T-cell (primary cell): ENCODE results near the gene SPOCK1. TPM values are rescaled to one million over a fixed set of nuclear protein-coding genes. Genes with fewer than 3 reads are reported as not detected.
A peak's percentile ranks its signal among the peaks of the same experiment; 100 is the strongest.
"Not testable (repeated sequence)": the region's sequence is repeated elsewhere in the genome, so short reads cannot be mapped to it uniquely, and the experiment has no call there.

Source experiments
- ATAC-seq, 4 experiments: fragments of 200-7000 bp in 3 of 4; fragments of 150-1000 bp in 1 of 4; cut with Tn5 transposase; replicated peaks in 1 of 4; 1 replicate in 3 of 4; 2 replicates in 1 of 4; pipeline ENCODE4 v1.10.0; 2021; ENCODE audit warnings: moderate library complexity in 3 of 4, mild to moderate bottlenecking in 2 of 4, moderate number of reproducible peaks in 1 of 4
- CTCF ChIA-PET, 2 donors: fragments of 300-600 bp; sonication (Branson Sonifier 250); formaldehyde crosslinking; loops; one replicate each; lab custom pipeline; 2022; ENCODE audit warnings: antibody characterized with exemption in 2 of 2; lab: Charles Lee
- POLR2A ChIA-PET, 2 donors: fragments of 300-600 bp; sonication (Branson Sonifier 250); formaldehyde crosslinking; loops; one replicate each; lab custom pipeline; 2022; ENCODE audit warnings: antibody characterized with exemption in 2 of 2; lab: Charles Lee
- DNase-seq, 35 experiments: peaks; one replicate each; pipeline versions ENCODE4 v3.0.0 to v3.0.0-alpha.2; 2013 to 2023
- H3K27ac ChIP-seq: one replicate; pipeline ENCODE4 v1.5.1; 2013; ENCODE audit warnings: low read length
- H3K27me3 ChIP-seq, 2 experiments: replicated peaks in 1 of 2; 1 replicate in 1 of 2; 2 replicates in 1 of 2; pipeline versions ENCODE4 v1.6.1 to v1.7.0; 2013; ENCODE audit warnings: low read length in 1 of 2, mixed read lengths in 1 of 2; ENCODE audit not compliant: control insufficient read depth in 2 of 2, insufficient read depth in 2 of 2; ENCODE audit errors: extremely low read depth in 1 of 2
- H3K36me3 ChIP-seq, 2 donors: 1 replicate in 1 of 2; 2 replicates in 1 of 2; pipeline versions ENCODE4 v1.6.1 to v1.7.0; 2013; ENCODE audit warnings: low read length in 1 of 2; ENCODE audit not compliant: control insufficient read depth in 2 of 2, insufficient read depth in 1 of 2; ENCODE audit errors: extremely low read depth in 1 of 2
- H3K4me1 ChIP-seq, 2 experiments: 1 replicate in 1 of 2; 2 replicates in 1 of 2; pipeline versions ENCODE4 v1.6.1 to v1.7.0; 2013; ENCODE audit warnings: low read length in 2 of 2, mixed read lengths in 1 of 2; ENCODE audit not compliant: insufficient read depth in 2 of 2, control insufficient read depth in 1 of 2; ENCODE audit errors: extremely low read depth in 1 of 2
- H3K4me3 ChIP-seq, 2 donors: 1 replicate in 1 of 2; 2 replicates in 1 of 2; pipeline versions ENCODE4 v1.5.1 to v1.7.0; 2013; ENCODE audit warnings: mild to moderate bottlenecking in 2 of 2, low read length in 1 of 2, moderate library complexity in 1 of 2; ENCODE audit not compliant: control insufficient read depth in 1 of 2; ENCODE audit errors: extremely low read depth in 1 of 2
- H3K9me3 ChIP-seq: 2 replicates; pipeline ENCODE4 v1.7.0; 2013
- H3K27ac Mint-ChIP-seq, 2 donors: one replicate each; pipeline ENCODE4 v1.8.0; 2020 to 2021; ENCODE audit warnings: mild to moderate bottlenecking in 2 of 2, mixed read lengths in 2 of 2
- H3K27me3 Mint-ChIP-seq, 2 donors: one replicate each; pipeline ENCODE4 v1.8.0; 2021 to 2022; ENCODE audit warnings: mixed read lengths in 2 of 2
- H3K36me3 Mint-ChIP-seq: one replicate; pipeline ENCODE4 v1.8.0; 2021; ENCODE audit warnings: mixed read lengths
- H3K4me1 Mint-ChIP-seq, 3 donors: one replicate each; pipeline ENCODE4 v1.8.0; 2020 to 2022; ENCODE audit warnings: mixed read lengths in 3 of 3, mild to moderate bottlenecking in 1 of 3
- H3K4me3 Mint-ChIP-seq, 3 donors: one replicate each; pipeline ENCODE4 v1.8.0; 2020 to 2022; ENCODE audit warnings: mild to moderate bottlenecking in 3 of 3, mixed read lengths in 3 of 3, moderate library complexity in 3 of 3
- H3K9me3 Mint-ChIP-seq, 3 donors: one replicate each; pipeline ENCODE4 v1.8.0; 2020 to 2022; ENCODE audit warnings: mixed read lengths in 3 of 3
- WGBS: methylation state at CpG from one replicate; pipeline ENCODE4 v1.1.5; 2013; ENCODE audit warnings: missing lambda C conversion rate; ENCODE audit not compliant: insufficient coverage; 5-methylcytosine and 5-hydroxymethylcytosine counted together
- total RNA-seq, 35 experiments: library from RNA in 6 of 35; stranded (reverse) in 6 of 35; fragments of 120-200 nt in 1 of 35; gene quantifications; one replicate each; pipeline versions ENCODE4 v1.2.1 to v1.2.4 and lab custom pipeline; 2013 to 2026

The SPOCK1 gene
- total RNA-seq, 5 donors from 2014 or later (not counting 1 experiment from before 2014, with no cell fraction given): 0.57 TPM; not detected in 4

- DNase-seq, H3K36me3 ChIP-seq, H3K4me1 Mint-ChIP-seq, H3K36me3 Mint-ChIP-seq, H3K27ac Mint-ChIP-seq, POLR2A ChIA-PET, H3K4me3 ChIP-seq, ATAC-seq, H3K4me3 Mint-ChIP-seq, H3K4me1 ChIP-seq, H3K9me3 Mint-ChIP-seq, H3K9me3 ChIP-seq, H3K27ac ChIP-seq: not testable (repeated sequence)
- H3K27me3 ChIP-seq: peaks cover 9 to 42% of the 10 kb centered on the region in 2 experiments
- H3K27me3 Mint-ChIP-seq: peaks cover 26 to 28% of the 10 kb centered on the region in 2 donors
- no CpG with 5 or more reads among the region's 5 CpGs for WGBS
- CTCF ChIA-PET: interaction anchor here in 1 of 2 donors (0.7 kb wide), 1 partner anchor 27 kb away, joined by 5 read pairs; no protein-coding TSS in a partner anchor
These were observed 351 bp upstream of the SPOCK1 start for GRCh38 chr5:137499506-137499847.

DNA sequence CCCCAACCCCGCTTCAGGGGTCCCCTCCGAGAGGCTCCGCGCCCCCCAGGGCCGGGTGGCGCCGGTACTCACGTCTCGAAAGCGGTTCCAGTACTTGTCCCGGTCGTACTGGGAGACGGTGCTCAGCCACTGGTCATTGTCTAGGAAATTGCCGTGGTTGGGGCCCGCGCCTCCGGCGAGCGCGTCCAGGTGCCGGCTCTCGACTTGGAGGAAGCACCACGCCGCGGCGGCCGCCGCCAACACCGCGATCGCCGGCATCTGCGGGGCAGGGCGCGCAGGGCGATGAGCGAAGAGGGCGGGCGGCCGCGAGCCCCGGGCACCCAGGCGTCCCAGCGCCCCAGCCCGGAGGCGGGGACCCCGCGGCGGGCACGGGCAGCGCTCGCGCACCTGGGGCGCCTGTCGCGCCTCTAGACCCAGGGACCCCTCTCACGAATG is 808 bp downstream of the SPOCK1 start:
- peaks cover 0 to 5% (median 2%) of the 10 kb centered on the region in 3 donors for H3K4me1 Mint-ChIP-seq
- CTCF ChIA-PET: no interaction called here
- peak overlapping the region in 1 of 3 donors; percentile 22 for H3K4me3 Mint-ChIP-seq
- H3K36me3 Mint-ChIP-seq: no peaks in the 10 kb centered on the region
- ATAC-seq (peak in 1 of 4 experiments; percentile 20), DNase-seq (no peak)
- no peaks in the 10 kb centered on the region for H3K9me3 Mint-ChIP-seq
- peaks cover 0 to 6% of the 10 kb centered on the region in 2 experiments for H3K4me1 ChIP-seq
- H3K27ac Mint-ChIP-seq: no peak overlapping the region
- no peaks in the 10 kb centered on the region for H3K9me3 ChIP-seq
- no peak overlapping the region for H3K27ac ChIP-seq
- H3K27me3 Mint-ChIP-seq: peaks cover 26 to 27% of the 10 kb centered on the region in 2 donors
- no peak overlapping the region for H3K4me3 ChIP-seq
- POLR2A ChIA-PET: no interaction called here
- H3K36me3 ChIP-seq: no peaks in the 10 kb centered on the region
- 8% methylated on average over 56 of the region's 57 CpGs for WGBS
- H3K27me3 ChIP-seq: peaks cover 9 to 39% of the 10 kb centered on the region in 2 experiments

DNA sequence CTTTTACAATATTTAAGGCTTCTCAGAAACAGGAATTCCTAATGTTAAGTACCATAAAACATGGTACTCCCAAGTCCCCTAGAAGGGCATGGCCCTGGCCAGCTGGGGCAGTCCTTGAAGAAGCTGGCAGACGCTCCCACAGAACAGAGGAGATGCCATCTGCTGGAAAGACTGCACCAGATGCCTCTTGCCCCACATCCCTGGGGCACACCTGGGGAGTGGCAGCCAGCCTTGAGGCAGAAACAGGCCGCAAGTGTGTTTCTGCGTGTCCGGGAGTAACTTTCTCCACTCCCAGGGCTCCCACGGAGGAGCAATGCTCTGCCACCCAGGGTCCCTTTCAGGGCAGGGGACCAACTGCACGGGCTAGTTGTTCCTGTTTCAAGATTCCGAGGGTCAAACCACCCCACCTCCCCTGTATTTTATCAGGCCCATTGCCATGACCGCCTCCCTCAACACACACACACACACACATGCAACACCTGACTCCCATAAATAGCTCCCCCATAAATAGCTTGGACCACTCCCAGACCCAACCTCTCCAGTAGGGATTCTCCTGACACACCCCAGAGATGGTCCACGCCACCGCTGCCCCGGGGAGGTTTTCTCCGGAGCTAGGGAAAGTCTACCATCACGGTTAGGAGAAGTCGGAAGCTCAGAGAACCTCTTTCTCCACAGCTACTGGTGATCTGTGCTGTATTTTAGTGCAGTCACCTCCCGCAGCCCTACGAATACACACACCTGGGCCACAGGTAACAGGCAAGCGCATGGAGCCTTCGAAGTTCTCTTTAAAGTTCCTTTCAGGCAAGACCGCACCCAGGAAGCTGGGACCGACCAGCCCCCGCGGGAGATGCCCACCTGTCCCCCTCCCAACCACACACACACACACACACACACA is 1.5 kb downstream of the SPOCK1 start:
- Histone ChIP-seq H3K36me3 (no peaks in the 10 kb centered on the region), H3K9me3 (no peaks in the 10 kb centered on the region), H3K4me3 (no peak overlapping the region), H3K4me1 (peaks cover 0 to 6% of the 10 kb centered on the region in 2 experiments), H3K27me3 (peaks cover 9 to 38% of the 10 kb centered on the region in 2 experiments), H3K27ac (no peak overlapping the region)
- 62% methylated on average over 16 of the region's 22 CpGs for WGBS
- peak overlapping the region in 1 of 3 donors; percentile 22 for H3K4me3 Mint-ChIP-seq
- no peaks in the 10 kb centered on the region for H3K9me3 Mint-ChIP-seq
- no peak for DNase-seq
- peaks cover 0 to 5% (median 2%) of the 10 kb centered on the region in 3 donors for H3K4me1 Mint-ChIP-seq
- ATAC-seq: no peak
- H3K36me3 Mint-ChIP-seq: no peaks in the 10 kb centered on the region
- no peak overlapping the region for H3K27ac Mint-ChIP-seq
- peaks cover 26 to 27% of the 10 kb centered on the region in 2 donors for H3K27me3 Mint-ChIP-seq
- POLR2A ChIA-PET: no interaction called here
- CTCF ChIA-PET: no interaction called here

GRCh38 chr5:137496919-137497318 is 2.2 kb downstream of the SPOCK1 start:
- no peaks in the 10 kb centered on the region for H3K9me3 Mint-ChIP-seq
- Histone ChIP-seq H3K4me1 (peaks cover 0 to 6% of the 10 kb centered on the region in 2 experiments), H3K36me3 (no peaks in the 10 kb centered on the region), H3K9me3 (no peaks in the 10 kb centered on the region), H3K4me3 (no peak overlapping the region), H3K27me3 (peaks cover 9 to 33% of the 10 kb centered on the region in 2 experiments), H3K27ac (no peak overlapping the region)
- ChIA-PET CTCF (no interaction called here), POLR2A (no interaction called here)
- peaks cover 0 to 5% (median 2%) of the 10 kb centered on the region in 3 donors for H3K4me1 Mint-ChIP-seq
- no peak overlapping the region for H3K27ac Mint-ChIP-seq
- no peak overlapping the region for H3K4me3 Mint-ChIP-seq
- ATAC-seq (no peak), DNase-seq (no peak)
- H3K27me3 Mint-ChIP-seq: peaks cover 26 to 27% of the 10 kb centered on the region in 2 donors
- no CpG with 5 or more reads among the region's 1 CpG for WGBS
- H3K36me3 Mint-ChIP-seq: no peaks in the 10 kb centered on the region

DNA sequence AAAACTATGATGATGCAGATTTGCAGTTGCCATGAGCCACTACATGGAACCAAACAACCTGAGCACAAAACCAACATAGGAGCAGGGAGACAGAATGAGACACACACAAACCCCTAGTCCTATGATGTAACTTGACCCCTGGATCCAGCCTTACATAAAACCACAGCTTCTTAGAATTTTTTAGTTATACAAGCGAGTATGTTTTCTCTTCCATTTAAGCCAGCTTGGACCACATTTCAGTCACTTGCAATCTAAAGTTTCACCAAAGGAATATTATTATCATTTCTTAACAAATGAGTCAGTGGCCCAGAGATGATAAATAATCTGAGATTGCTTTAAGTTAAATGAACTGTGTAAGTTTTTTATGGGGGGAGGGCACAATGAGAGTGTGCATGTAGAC is 6.8 kb downstream of the SPOCK1 start:
- Mint-ChIP-seq H3K36me3 (no peaks in the 10 kb centered on the region), H3K9me3 (no peaks in the 10 kb centered on the region), H3K4me3 (no peak overlapping the region), H3K4me1 (no peaks in the 10 kb centered on the region), H3K27ac (no peak overlapping the region), H3K27me3 (peaks cover 17 to 26% of the 10 kb centered on the region in 2 donors)
- ChIA-PET CTCF (no interaction called here), POLR2A (no interaction called here)
- H3K27me3 ChIP-seq: peaks cover 5 to 6% of the 10 kb centered on the region in 2 experiments
- WGBS: no CpG with 5 or more reads among the region's 1 CpG
- no peaks in the 10 kb centered on the region for H3K36me3 ChIP-seq
- no peaks in the 10 kb centered on the region for H3K4me1 ChIP-seq
- no peak overlapping the region for H3K27ac ChIP-seq
- H3K4me3 ChIP-seq: no peak overlapping the region
- ATAC-seq (no peak), DNase-seq (no peak)
- H3K9me3 ChIP-seq: no peaks in the 10 kb centered on the region

DNA sequence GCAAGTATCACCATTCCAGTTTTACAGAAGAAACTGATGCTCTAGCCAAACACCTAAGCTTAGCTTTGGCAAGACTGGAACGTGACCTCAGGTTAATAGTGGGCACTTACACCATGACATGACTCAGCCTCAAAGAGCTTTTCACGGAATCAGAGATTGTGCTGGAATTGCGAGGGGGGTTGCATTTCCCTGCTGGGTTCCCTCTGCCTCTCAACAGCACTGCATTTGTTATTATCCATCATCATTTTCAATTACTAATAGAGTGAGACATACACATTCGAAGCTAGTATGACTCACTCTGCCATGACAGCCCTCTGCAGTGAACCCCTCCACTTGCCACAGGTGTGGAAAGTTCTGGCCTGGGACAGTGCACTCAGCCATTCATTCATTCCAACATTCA is 8.0 kb downstream of the SPOCK1 start:
- no peaks in the 10 kb centered on the region for H3K36me3 Mint-ChIP-seq
- ChIA-PET CTCF (no interaction called here), POLR2A (no interaction called here)
- no peaks in the 10 kb centered on the region for H3K9me3 ChIP-seq
- no peaks in the 10 kb centered on the region for H3K9me3 Mint-ChIP-seq
- ATAC-seq (no peak), DNase-seq (no peak)
- H3K4me1 ChIP-seq: no peaks in the 10 kb centered on the region
- 80% methylated on average over 1 of the region's 4 CpGs for WGBS
- no peak overlapping the region for H3K4me3 ChIP-seq
- no peak overlapping the region for H3K27ac Mint-ChIP-seq
- H3K27me3 ChIP-seq: peaks cover 1 to 3% of the 10 kb centered on the region in 2 experiments
- H3K4me3 Mint-ChIP-seq: no peak overlapping the region
- no peaks in the 10 kb centered on the region for H3K4me1 Mint-ChIP-seq
- H3K36me3 ChIP-seq: no peaks in the 10 kb centered on the region
- H3K27ac ChIP-seq: no peak overlapping the region
- H3K27me3 Mint-ChIP-seq: peaks cover 6 to 17% of the 10 kb centered on the region in 2 donors
